ENCODE data around the gene ACOXL.

ACOXL gene

DNA sequence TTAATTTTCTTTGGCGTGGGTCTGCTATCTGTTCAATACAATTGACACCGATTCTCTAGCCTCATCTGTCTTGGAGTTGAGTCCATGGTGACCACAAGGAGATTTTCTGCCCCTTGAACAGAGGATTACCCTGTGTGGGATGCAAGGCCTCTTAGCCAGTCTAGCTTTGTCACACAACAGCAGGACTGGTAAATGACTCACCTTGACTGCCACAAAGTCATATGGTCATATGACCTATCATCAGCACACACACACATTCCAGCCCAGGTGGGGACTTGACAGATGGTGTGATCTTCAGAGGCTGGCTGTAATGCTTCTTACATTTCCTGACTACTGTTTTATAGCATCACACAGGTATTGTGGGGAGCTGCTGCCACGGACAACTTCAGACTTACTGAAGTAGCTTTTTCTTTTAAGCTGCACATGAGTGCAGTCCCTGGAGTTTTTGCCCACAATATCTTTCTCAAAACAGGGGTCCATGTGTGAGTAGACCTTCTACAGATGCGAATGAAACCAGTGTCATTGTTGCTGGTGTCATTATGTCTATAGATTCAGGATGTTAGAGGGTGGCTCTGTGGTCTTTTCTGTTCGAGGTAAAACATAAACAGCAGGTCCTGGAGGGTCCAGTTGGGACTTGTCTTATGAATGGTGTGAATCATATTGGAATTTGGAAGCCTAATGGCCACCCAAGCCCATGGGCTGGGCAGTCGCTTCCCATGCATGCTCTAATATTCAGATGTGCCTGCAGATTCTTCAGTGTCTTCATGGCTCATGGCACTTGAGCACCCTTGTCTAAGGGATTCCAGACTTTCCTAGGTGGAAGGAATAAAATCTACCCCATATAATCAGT lies 18.6 kb upstream of the ACOXL start:
- H3K27me3 Mint-ChIP-seq: peaks cover 64% of the 10 kb centered on the region

DNA sequence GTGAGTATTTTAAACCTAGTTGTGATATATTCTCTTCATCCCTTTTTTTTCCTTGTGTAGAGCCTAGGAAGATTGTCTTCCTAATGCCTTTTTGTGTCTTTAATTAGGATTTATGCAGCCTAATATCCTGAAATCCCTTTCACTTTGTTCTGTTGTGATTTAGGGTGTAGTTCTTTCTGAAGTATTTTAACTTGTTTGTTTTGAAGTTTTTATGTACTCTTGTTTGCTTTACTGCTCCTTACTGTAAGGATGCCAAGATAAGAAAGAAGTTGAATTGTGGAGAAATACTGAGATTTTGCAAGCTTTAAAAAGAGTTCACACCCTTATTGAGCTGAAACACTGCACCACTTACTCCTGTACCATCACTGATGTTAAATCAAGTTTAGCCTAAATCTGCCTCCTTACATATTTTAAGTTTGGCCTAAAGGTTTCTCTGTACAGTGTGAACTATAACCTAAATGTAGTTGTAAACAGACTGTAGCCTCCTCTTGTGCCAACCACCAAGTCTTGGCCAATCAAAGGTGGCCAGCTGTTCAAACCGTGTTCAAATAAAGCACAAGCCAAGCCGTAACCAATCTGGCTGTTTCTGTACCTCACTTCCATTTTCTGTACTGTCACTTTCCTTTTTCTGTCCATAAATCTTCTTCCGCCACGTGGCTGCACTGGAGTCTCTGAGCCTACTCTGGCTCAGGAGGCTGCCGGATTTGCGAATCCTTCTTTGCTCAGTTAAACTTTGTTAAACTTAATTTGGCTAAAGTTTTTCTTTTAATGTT lies 17.7 kb upstream of the ACOXL start:
- Mint-ChIP-seq H3K27me3 (peaks cover 59% of the 10 kb centered on the region), H3K36me3 (ENCODE audit: low read depth) (no peaks in the 10 kb centered on the region), H3K4me3 (no peak overlapping the region), H3K9me3 (no peaks in the 10 kb centered on the region), H3K4me1 (ENCODE audit: low read depth) (no peaks in the 10 kb centered on the region), H3K27ac (no peak overlapping the region)

More for the DNA sequence above, 18.6 kb upstream of the ACOXL start:
- no peak overlapping the region for H3K27ac Mint-ChIP-seq
- H3K4me3 Mint-ChIP-seq: no peak overlapping the region
- H3K36me3 Mint-ChIP-seq (ENCODE audit: low read depth): no peaks in the 10 kb centered on the region
- H3K9me3 Mint-ChIP-seq: no peaks in the 10 kb centered on the region
- H3K4me1 Mint-ChIP-seq (ENCODE audit: low read depth): no peaks in the 10 kb centered on the region

DNA sequence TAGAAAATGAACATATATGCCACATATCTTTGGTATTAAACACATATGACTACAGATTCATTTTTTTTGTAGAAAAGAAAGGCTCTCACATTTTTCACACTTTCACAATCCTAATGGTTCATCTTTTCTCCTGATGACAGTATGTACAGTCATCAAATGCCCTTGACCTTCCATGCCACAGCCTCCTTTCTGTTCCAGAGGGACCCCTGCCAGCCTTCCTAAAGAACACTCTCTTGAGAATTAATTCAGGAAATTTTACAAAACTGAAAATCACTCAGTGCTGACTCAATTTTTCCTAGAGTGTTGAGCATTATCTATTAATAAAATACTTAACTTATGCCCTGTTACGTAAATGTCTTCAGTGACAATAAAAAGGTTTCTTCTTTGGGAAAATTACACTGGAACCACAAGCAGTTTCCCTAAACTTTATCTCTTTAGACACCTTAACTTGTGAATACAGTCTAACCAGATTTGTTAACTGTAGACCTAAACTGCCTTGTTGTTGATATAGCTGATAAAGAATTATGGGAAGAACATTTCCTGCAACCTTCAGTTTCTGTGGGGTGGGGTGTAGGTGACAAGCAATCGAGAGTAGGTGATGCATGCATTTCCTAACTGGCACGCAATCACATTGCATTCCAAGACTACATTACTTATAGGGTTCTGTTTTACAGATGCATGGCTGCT lies 15.3 kb upstream of the ACOXL start:
- H3K27me3 Mint-ChIP-seq: peaks cover 52% of the 10 kb centered on the region
- H3K27ac Mint-ChIP-seq: no peak overlapping the region
- no peak overlapping the region for H3K4me3 Mint-ChIP-seq
- H3K9me3 Mint-ChIP-seq: no peaks in the 10 kb centered on the region
- H3K36me3 Mint-ChIP-seq (ENCODE audit: low read depth): no peaks in the 10 kb centered on the region
- H3K4me1 Mint-ChIP-seq (ENCODE audit: low read depth): no peaks in the 10 kb centered on the region

DNA sequence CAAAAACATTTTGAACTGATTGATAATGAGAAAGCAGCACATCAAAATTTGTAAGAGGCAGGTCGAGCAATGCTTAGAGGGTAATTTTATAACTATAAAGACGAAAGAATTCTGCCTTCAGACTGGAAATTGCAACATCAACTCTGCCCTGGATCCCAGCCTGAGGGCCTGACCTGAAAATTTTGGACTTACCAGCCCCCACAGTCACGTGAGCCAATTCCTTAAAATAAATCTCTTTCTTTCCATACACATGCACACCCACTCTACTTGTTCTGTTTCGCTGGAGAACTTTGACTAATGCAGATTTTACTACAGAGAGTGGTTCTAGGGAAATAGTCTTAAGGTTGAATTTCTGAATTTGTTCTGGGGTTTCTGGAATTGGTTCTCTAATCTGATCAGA lies 14.6 kb upstream of the ACOXL start:
- H3K27ac Mint-ChIP-seq: no peak overlapping the region
- no peaks in the 10 kb centered on the region for H3K36me3 Mint-ChIP-seq (ENCODE audit: low read depth)
- peaks cover 49% of the 10 kb centered on the region for H3K27me3 Mint-ChIP-seq
- no peaks in the 10 kb centered on the region for H3K9me3 Mint-ChIP-seq
- no peaks in the 10 kb centered on the region for H3K4me1 Mint-ChIP-seq (ENCODE audit: low read depth)
- no peak overlapping the region for H3K4me3 Mint-ChIP-seq

DNA sequence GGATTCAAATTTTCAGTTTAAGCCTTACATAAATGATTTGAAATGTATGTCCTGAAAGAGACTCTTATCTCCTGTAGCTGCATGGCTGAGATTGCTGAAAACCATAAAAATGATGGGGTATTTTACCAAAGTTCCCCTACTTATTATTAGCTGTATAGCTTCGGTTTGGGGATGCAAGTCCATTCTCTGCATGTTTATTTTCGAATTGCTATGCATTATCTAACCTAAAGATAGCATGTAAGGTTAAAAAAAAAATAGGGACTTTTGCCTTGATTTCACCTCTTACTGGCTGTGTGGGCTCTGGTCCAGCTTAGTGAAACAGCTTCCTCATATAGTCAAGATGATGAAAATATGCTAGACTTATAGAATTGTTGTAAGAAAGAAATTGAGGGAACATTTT lies 14.0 kb upstream of the ACOXL start:
- no peak overlapping the region for H3K4me3 Mint-ChIP-seq
- no peak overlapping the region for H3K27ac Mint-ChIP-seq
- H3K9me3 Mint-ChIP-seq: no peaks in the 10 kb centered on the region
- peaks cover 49% of the 10 kb centered on the region for H3K27me3 Mint-ChIP-seq
- no peaks in the 10 kb centered on the region for H3K36me3 Mint-ChIP-seq (ENCODE audit: low read depth)
- H3K4me1 Mint-ChIP-seq (ENCODE audit: low read depth): no peaks in the 10 kb centered on the region

DNA sequence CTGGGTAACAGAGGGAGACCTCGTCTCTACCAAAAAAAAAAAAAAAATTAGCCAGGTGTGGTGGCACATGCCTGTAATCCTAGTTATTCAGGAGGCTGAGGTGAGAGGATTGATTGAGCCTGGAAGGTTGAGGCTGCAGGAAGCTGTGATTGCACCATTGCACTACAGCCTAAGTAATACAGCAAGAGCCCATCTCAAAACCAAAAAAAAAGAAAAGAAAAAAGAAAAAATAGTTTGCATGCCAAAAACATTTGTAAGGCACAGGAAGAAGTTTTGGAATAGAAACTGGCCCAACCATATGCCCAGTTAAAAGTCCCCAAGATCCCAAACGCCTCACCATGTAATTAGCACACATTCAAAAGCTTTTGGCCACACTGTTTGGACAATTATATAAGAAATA lies 13.4 kb upstream of the ACOXL start:
- H3K27me3 Mint-ChIP-seq: peaks cover 52% of the 10 kb centered on the region
- no peaks in the 10 kb centered on the region for H3K9me3 Mint-ChIP-seq
- no peak overlapping the region for H3K4me3 Mint-ChIP-seq

DNA sequence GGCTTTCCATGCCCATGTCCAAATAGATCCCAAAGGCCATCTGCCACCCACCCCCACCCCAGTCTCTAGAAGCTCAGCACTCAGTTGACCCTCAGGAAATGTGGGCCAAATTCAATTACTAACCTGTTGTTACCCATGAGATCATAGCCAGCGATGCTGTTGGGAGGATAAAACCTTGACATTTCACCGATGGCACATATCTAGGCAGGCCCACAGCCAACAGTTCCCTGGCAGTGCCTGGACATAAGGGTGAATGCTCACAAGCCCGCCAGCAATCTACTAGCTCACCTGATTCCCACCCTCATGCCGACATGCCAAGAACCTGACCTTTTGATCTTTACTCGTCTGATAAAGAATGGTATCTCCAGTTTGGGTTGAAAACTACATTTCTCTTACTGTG lies 11.8 kb upstream of the ACOXL start:
- peaks cover 46% of the 10 kb centered on the region for H3K27me3 Mint-ChIP-seq
- no peak overlapping the region for H3K27ac Mint-ChIP-seq
- H3K9me3 Mint-ChIP-seq: no peaks in the 10 kb centered on the region
- H3K36me3 Mint-ChIP-seq (ENCODE audit: low read depth): no peaks in the 10 kb centered on the region
- no peaks in the 10 kb centered on the region for H3K4me1 Mint-ChIP-seq (ENCODE audit: low read depth)
- H3K4me3 Mint-ChIP-seq: no peak overlapping the region

More for the DNA sequence above, 13.4 kb upstream of the ACOXL start:
- Mint-ChIP-seq H3K27ac (no peak overlapping the region), H3K36me3 (ENCODE audit: low read depth) (no peaks in the 10 kb centered on the region), H3K4me1 (ENCODE audit: low read depth) (no peaks in the 10 kb centered on the region)

DNA sequence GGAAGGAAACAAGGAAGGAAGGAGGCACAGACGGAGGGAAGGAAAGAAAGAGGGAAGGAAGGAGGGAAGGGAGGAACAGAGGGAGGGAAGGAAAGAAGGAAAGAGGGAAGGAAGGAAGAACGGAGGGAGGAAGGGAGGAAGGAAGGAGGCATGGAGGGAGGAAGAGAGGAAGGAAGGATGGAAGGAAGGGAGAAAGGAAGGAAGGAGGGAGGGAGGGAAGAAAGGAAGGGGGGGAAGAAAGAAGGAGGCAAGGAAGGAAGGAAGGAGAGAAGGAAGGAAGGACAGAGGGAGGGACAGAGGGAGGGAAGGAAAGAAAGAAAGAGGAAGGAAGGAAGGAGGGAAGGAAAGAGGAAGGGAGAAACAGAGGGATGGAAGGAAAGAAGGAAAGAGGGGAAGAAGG lies 7.6 kb upstream of the ACOXL start:
- Mint-ChIP-seq H3K4me3 (no peak overlapping the region), H3K27me3 (peaks cover 29% of the 10 kb centered on the region), H3K36me3 (ENCODE audit: low read depth) (no peaks in the 10 kb centered on the region), H3K4me1 (ENCODE audit: low read depth) (no peaks in the 10 kb centered on the region), H3K27ac (no peak overlapping the region), H3K9me3 (no peaks in the 10 kb centered on the region)

DNA sequence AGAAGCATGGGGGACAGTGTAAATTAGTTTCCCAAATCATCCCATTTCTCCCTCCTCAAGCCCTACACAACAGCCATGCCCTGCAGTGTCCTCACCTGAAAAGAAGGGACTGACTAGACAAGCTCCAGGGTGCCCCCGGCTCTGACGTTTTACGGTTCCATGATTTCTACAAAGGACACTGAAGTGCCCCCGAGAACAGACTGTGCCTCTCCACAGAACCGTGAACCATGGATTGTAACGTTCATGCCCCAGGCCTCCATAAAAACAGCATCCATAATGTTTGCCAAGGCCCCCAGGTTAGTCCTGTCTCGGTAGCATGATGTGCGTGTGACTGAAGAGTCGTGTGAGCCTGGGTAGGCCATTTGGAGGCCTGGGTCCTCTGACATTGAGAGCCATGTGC lies 7.0 kb upstream of the ACOXL start:
- H3K9me3 Mint-ChIP-seq: no peaks in the 10 kb centered on the region
- H3K4me3 Mint-ChIP-seq: no peak overlapping the region
- peaks cover 26% of the 10 kb centered on the region for H3K27me3 Mint-ChIP-seq
- H3K27ac Mint-ChIP-seq: no peak overlapping the region
- no peaks in the 10 kb centered on the region for H3K4me1 Mint-ChIP-seq (ENCODE audit: low read depth)
- no peaks in the 10 kb centered on the region for H3K36me3 Mint-ChIP-seq (ENCODE audit: low read depth)

DNA sequence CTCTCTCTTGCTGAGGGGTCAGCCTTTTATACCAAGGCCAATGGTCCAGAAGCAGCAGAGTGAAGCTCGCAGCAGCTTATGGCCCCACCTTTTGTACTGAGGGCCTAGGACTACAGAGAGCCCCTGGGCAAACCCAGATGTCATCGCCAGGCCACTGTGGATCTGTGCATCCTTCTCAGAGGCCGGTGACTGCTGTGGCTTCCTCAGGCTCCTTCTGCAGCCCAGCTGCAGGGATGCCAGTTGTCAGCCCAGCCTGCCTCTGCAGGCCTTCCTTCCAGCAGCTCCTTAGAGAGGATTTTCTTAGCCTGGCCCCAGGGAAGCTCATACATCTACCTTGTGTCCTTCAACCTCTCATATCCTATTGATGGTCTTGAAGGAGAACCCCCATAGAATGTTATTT lies 6.5 kb upstream of the ACOXL start:
- Mint-ChIP-seq H3K27me3 (peaks cover 28% of the 10 kb centered on the region), H3K4me1 (ENCODE audit: low read depth) (no peaks in the 10 kb centered on the region), H3K36me3 (ENCODE audit: low read depth) (no peaks in the 10 kb centered on the region), H3K4me3 (no peak overlapping the region), H3K9me3 (no peaks in the 10 kb centered on the region), H3K27ac (no peak overlapping the region)

DNA sequence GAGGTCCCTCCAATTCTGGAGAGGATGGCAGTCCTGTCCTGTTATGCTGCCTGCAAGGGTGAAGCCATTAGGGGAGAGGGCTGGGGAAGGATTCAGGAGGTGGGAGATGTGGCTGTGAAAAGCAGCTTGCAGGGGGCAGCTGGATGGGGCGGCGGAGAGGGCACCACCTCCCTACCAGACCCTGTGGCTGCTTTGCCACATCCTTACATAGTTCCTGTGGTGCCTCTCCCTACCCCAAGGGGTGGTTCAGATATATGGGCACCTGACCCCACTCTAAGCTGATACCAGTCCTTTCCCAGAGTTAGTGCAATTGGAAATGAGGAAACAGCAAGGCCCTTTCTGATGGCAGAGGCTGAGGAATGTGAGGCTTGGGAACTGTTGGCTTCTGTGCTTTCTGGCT lies 6.1 kb upstream of the ACOXL start:
- Mint-ChIP-seq H3K4me3 (no peak overlapping the region), H3K9me3 (no peaks in the 10 kb centered on the region), H3K27ac (no peak overlapping the region), H3K36me3 (ENCODE audit: low read depth) (no peaks in the 10 kb centered on the region), H3K4me1 (ENCODE audit: low read depth) (no peaks in the 10 kb centered on the region), H3K27me3 (peaks cover 32% of the 10 kb centered on the region)

DNA sequence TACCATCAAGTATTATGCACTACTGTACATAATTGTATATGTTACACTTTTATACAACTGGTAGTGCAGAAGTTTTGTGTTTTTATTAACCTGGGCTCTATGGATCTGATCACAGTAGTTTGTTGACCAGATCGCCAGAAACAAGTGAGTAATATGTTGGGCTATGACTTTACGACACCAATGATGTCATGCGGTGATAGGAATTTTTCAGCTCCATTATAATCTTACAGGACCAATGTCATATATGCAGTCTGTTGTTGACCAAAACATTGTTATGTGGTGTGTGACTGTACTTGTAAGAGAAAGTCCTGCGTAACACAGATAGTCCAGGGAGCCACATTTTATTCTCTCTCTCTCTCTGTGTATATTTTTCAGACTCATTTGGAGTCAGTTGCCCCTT lies 4.5 kb upstream of the ACOXL start:
- Mint-ChIP-seq H3K4me3 (no peak overlapping the region), H3K27ac (no peak overlapping the region), H3K27me3 (peaks cover 38% of the 10 kb centered on the region), H3K36me3 (ENCODE audit: low read depth) (no peaks in the 10 kb centered on the region), H3K4me1 (ENCODE audit: low read depth) (peaks cover 7% of the 10 kb centered on the region), H3K9me3 (no peaks in the 10 kb centered on the region)

DNA sequence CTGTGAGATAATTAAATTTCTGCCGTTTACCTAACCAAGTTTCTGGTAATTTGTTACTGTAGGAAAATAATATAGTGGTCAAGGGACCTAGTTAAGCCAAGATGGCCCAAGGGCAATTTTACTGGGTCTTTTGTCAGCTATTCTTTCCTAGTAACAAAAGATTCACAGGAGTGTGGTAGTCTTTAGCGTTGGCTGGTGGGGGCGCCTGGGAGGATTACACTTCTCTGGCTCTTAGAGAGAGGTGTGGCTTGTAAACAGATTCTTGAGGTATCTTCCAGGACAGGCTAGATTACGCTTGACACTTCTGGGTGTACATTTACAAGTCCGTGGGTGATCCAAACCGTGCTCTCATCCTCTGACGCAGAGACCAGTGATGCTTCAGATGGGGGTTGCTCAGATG lies 3.3 kb upstream of the ACOXL start:
- H3K4me3 Mint-ChIP-seq: no peak overlapping the region
- H3K36me3 Mint-ChIP-seq (ENCODE audit: low read depth): no peaks in the 10 kb centered on the region
- H3K27ac Mint-ChIP-seq: no peak overlapping the region
- no peaks in the 10 kb centered on the region for H3K9me3 Mint-ChIP-seq
- H3K27me3 Mint-ChIP-seq: peaks cover 44% of the 10 kb centered on the region
- peaks cover 16% of the 10 kb centered on the region for H3K4me1 Mint-ChIP-seq (ENCODE audit: low read depth)

DNA sequence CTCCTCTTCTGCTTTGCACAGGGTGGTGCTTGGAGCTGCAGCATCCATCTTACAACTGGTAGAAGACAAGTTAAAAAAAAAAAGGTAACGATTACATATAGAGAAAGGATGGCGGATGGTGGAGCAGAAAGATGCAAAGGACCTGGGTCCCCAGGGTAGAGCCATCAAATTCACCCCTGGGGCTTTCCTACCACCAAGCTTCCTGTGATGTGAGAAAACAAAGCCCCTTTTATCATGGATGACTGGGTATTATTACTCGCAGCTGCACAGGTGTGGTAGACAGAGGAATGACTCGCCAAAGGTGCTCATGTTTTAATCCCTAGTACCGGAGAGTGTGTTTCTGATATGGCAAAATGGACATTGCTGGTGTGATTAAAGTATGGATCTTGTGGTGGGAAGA lies 1.3 kb upstream of the ACOXL start:
- H3K27ac Mint-ChIP-seq: no peak overlapping the region
- H3K36me3 Mint-ChIP-seq (ENCODE audit: low read depth): no peaks in the 10 kb centered on the region
- no peak overlapping the region for H3K4me3 Mint-ChIP-seq
- H3K27me3 Mint-ChIP-seq: peaks cover 58% of the 10 kb centered on the region
- no peaks in the 10 kb centered on the region for H3K9me3 Mint-ChIP-seq
- H3K4me1 Mint-ChIP-seq (ENCODE audit: low read depth): peaks cover 16% of the 10 kb centered on the region

DNA sequence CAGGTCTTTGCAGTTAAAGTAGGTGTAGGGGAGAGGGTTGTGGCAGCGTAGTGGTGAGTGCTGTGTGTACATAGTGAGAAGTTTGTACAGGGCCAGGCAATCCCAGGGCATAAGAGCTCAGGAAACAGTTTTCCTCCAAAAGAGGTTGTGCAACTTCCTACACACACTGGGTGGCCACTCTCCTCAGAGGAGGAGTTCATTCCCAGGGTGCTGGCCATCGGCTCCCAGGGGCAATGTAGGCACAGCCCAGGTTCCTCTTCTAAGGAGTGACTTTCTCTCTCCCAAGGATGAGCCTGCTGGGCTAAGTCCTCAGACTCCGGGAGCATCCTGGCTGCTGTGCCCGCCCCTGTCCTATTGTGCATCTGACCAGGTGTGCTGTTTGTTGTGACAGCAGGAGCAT lies 3.0 kb downstream of the ACOXL start:
- Mint-ChIP-seq H3K4me3 (no peak overlapping the region), H3K27me3 (peaks cover 85% of the 10 kb centered on the region), H3K9me3 (peaks cover 7% of the 10 kb centered on the region), H3K4me1 (ENCODE audit: low read depth) (peaks cover 16% of the 10 kb centered on the region), H3K27ac (no peak overlapping the region), H3K36me3 (ENCODE audit: low read depth) (no peaks in the 10 kb centered on the region)

Data from stimulated activated naive CD8-positive, alpha-beta T cell treated with anti-CD3 and anti-CD28 coated beads, Interleukin-15, Interleukin-2, amounts not matched to agents 100 ng/mL and 50 ng/mL, for 24 hours (primary cell).